ENCODE data around the gene SNRK.

The SNRK gene, protein sequence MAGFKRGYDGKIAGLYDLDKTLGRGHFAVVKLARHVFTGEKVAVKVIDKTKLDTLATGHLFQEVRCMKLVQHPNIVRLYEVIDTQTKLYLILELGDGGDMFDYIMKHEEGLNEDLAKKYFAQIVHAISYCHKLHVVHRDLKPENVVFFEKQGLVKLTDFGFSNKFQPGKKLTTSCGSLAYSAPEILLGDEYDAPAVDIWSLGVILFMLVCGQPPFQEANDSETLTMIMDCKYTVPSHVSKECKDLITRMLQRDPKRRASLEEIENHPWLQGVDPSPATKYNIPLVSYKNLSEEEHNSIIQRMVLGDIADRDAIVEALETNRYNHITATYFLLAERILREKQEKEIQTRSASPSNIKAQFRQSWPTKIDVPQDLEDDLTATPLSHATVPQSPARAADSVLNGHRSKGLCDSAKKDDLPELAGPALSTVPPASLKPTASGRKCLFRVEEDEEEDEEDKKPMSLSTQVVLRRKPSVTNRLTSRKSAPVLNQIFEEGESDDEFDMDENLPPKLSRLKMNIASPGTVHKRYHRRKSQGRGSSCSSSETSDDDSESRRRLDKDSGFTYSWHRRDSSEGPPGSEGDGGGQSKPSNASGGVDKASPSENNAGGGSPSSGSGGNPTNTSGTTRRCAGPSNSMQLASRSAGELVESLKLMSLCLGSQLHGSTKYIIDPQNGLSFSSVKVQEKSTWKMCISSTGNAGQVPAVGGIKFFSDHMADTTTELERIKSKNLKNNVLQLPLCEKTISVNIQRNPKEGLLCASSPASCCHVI

DNA sequence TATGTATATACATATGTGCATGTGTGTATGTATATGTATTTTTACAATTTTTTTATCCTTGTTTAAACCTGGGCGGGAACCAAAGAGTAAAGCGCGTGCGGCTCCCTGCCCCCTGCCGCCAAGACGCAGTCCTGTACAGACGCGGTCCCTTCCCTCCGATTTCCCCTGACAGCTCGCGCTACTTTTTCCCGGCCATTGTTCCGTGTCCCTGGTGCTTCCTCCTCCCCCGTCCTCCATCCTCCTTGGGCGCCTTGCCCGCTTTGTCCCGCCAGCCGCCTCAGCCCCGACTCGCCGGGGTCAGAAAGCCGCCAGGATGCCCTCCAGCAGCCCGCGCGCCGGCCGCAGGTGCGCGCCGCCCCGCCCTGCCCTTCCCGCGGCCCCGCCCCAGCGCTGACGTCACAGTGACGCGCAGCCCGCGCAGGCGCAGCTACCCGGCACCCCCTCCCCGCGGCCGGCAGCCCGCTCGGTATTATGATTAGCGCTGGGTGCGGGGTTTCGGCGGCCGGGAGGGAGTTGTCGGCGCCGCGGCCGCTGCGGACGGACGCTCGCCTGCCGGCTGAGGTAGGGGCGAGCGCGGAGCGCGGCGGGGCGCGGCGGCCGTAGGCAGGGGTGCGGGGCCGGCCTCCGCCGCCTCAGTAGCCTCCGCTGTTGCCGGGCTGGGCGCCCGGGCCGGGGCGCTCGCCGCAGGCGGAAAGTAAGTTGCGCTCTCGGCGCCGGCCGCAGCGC is at the start of gene SNRK:
Gene SNRK, plus strand, starts transcription at position 426 of the 726 bp plus-strand sequence. CDS start 16,664 bp downstream, outside the sequence.
- DNase-seq: peak; percentile 39

DNA sequence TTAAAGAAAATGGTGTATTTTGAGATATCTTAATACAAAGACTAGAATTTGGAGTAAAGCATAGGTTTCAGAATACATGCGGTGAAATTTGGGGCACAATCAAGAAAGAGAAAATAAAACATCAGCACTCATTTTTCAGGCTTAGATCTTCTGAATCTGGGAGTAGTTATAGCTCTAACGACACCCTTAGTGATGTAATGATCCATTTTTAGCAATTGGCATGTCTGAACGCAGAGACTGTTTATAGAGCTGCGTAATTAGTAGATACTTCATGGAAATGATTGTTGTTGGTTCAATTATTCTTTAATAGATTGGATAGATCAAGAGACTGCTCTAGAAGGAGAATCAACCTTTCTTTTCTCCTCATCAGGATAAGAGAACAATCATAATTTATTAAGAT is 47.5 kb upstream of the SNRK start:
- no peak for DNase-seq

GRCh38 chr3:43239755-43240154 is 46.6 kb upstream of the SNRK start:
- no peak for DNase-seq

DNA sequence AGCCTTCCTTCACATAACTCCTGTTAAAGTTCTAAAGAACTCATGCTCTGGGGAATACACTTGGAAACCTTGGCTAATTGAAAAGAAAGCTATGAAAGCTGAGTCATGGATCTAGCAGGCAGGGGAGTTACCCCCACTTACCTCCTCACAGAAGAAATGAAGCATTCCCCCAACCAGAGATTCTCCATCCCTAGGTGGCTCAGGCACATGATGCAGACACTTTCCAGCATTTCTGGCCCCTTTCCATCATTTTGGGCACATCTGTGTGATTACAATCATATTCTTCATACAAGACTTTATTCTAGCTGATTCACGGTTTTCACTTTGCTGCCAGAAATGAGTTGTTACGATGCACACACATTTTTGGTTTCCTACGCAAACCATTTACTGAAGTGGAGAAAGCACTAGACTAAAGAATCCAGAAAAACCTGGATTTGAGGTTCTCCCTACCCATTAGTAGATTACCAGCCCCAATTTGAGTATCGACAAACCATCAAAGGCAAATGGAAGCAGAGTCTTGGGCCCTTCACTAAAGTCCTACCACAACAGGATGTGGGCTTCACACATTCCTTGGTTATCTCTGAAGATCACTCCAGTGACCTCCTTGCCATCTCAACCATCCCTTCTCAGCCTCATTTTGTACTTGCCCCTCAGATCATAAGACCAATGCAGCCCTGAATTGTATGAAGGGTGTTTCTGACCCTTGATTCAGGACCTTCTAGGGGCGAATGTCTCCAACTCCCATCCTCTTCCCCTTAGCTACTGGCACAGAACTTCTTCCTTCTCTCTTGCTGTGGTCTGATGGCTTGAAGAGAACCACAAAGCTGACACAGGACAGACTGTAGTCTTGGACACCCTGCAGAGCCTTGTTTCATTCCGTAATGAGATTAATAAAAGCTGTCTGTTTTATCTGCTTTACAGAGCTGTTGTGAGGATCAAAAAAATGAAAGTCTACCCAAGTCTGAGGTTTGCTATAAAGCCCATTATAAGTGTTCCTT is 42.5 kb upstream of the SNRK start:
- DNase-seq: no peak

GRCh38 chr3:43244694-43245093 is 41.6 kb upstream of the SNRK start:
- DNase-seq: no peak

DNA sequence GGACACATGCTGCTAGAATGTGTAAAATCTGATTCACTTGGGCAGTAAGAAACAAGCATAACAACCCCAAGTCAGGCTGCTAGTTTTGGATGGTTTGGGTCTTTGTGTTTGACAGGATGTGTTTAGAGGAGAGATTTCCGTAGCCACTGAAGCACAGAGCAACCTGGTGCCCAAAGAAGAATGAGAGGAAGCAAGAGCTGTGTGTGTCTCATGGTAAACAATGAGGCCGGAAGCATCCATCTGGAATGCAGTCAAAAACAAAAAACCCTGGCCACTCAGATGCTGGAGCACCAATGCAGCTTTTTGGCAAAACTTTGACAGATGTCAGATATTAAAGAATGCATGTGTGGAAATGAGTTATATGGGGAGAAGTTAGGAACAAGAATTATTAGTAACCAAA is 39.4 kb upstream of the SNRK start:
- DNase-seq: no peak

GRCh38 chr3:43247561-43248184 is 38.7 kb upstream of the SNRK start:
- no peak for DNase-seq

- no peak for DNase-seq
Measured at GRCh38 chr3:43248185-43248583, 38.2 kb upstream of the SNRK start.

- no peak for DNase-seq
Measured at GRCh38 chr3:43248973-43249372, 37.4 kb upstream of the SNRK start.

DNA sequence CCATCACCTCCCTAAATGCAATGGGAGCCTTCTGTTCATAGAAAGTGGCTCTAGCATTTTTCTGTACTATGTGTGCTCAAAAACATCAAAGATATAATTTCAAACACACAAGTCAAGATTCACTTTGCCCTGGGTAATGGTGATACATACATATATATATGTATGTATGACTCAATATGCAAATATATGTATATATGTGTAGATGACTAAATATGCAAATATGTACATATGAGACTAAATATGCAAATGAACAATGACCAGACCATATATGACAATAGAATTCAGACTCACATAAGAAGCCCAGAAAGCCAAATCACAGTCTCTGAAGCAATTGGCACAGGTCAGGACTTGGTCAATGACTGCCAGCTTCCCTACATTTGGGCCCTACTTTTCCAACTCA is 36.9 kb upstream of the SNRK start:
- DNase-seq: no peak

GRCh38 chr3:43253294-43253693 is 33.0 kb upstream of the SNRK start:
- no peak for DNase-seq

DNA sequence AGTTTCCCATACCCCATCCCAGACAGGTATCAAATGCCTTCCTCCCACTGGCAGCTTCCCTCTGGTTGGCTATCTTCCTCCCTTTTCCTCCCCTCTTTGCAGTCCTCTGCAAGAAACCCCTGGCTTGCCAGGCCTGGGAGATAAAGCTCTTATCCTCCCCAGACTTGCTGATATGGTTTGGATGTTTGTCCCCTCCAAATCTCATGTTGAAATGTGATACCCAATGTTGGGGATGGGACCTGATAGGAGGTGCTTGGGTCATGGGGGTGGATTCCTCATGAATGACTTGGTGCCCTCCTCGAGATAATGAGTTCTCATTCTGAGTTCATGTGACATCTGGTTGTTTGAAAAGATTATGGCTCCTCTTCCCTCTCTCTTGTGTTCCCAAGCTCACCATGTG is 32.2 kb upstream of the SNRK start:
- no peak for DNase-seq

- no peak for DNase-seq
Measured at GRCh38 chr3:43255662-43256061, 30.7 kb upstream of the SNRK start.

GRCh38 chr3:43256714-43257461 is 29.5 kb upstream of the SNRK start:
- DNase-seq: no peak

- no peak for DNase-seq
Measured at GRCh38 chr3:43257850-43258249, 28.5 kb upstream of the SNRK start.

- no peak for DNase-seq
Measured at GRCh38 chr3:43259626-43260025, 26.7 kb upstream of the SNRK start.

DNA sequence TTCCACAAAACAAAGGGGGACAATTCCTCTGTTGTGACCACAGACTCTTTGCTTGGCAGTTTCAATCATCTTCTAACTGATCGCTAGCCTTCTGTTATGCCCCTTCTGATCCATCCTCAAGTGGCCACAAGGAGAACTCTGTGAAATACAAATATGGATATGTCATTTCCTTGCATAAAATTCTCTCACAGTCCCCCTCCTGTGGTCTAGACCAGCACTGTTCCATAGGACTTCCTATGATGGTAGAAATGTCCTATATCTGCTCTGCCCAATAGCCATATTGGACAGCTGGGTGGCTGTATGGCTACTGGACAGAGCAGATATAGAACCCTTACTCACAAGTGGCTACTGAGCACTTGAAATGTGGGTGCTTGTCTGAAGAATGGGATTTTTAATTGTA is 25.9 kb upstream of the SNRK start:
- no peak for DNase-seq

DNA sequence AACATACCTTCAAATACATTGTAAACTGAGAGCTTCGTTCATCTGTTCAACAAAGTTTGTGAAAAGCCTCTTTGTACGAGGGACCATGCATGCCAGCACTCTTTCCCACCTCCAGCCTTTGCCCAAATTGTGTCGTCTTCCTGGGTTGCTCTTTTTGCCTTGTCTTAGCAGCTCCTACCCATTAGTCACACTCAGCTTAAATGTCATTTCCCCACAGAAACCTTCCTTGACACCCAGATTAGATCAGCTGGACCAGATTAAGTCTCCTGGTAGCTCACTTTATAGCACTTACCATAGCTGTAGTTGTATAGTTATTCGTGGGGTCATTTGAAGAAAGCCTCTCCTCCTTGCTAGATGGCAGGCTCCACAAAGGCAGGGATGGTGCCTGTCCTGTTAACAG is 24.1 kb upstream of the SNRK start:
- no peak for DNase-seq

GRCh38 chr3:43266451-43266850 is 19.9 kb upstream of the SNRK start:
- DNase-seq: no peak

GRCh38 chr3:43266995-43267394 is 19.3 kb upstream of the SNRK start:
- no peak for DNase-seq

GRCh38 chr3:43268636-43269035 is 17.7 kb upstream of the SNRK start:
- no peak for DNase-seq
